Prostate gland (tissue), 2 donors: Measurements from ENCODE around the gene TOPAZ1. TPM values are rescaled to one million over a fixed set of nuclear protein-coding genes. Genes with fewer than 3 reads are reported as not detected.
A peak's percentile ranks its signal among the peaks of the same experiment; 100 is the strongest.

Experiments used
- DNase-seq: peaks from one replicate; pipeline ENCODE4 v3.0.0-alpha.2; 2019; ENCODE audit warnings: low spot score
- H3K27ac ChIP-seq, 2 donors: fragments of 200-600 bp; sonication (generic); 2 replicates each; pipeline ENCODE4 v1.5.1; 2017 to 2019
- H3K27me3 ChIP-seq: fragments of 200-600 bp; sonication (generic); replicated peaks from 2 replicates; pipeline ENCODE4 v1.5.1; 2019; ENCODE audit not compliant: insufficient read depth
- H3K36me3 ChIP-seq, 2 donors: fragments of 200-600 bp; sonication (generic); 1 replicate in 1 of 2; 2 replicates in 1 of 2; pipeline versions ENCODE4 v1.5.1 to v1.8.1; 2017 to 2019
- H3K4me1 ChIP-seq: fragments of 200-600 bp; sonication (generic); replicated peaks from 2 replicates; pipeline ENCODE4 v1.5.1; 2019
- H3K4me3 ChIP-seq, 2 donors: fragments of 200-600 bp; sonication (generic); 2 replicates each; pipeline ENCODE4 v1.5.1; 2017 to 2019
- H3K9me3 ChIP-seq: fragments of 200-600 bp; sonication (generic); 2 replicates; pipeline ENCODE4 v1.5.1; 2017
- CTCF ChIP-seq, 4 experiments: fragments of 200-600 bp in 2 of 4; fragments of 450-650 bp in 2 of 4; sonication (generic) in 2 of 4; IDR thresholded peaks; 1 replicate in 3 of 4; 2 replicates in 1 of 4; pipeline ENCODE4 v1.5.1; 2016 to 2019; ENCODE audit warnings: antibody characterized with exemption in 4 of 4, mild to moderate bottlenecking in 2 of 4, moderate library complexity in 2 of 4
- POLR2A ChIP-seq: fragments of 450-650 bp; IDR thresholded peaks from one replicate; pipeline ENCODE4 v1.6.1; 2016; ENCODE audit warnings: antibody characterized with exemption, mild to moderate bottlenecking
- POLR2AphosphoS5 ChIP-seq: sonication (generic); formaldehyde crosslinking; IDR thresholded peaks from one replicate; pipeline ENCODE4 v1.6.1; 2017; ENCODE audit warnings: antibody characterized with exemption
- WGBS: methylation state at CpG from one replicate; pipeline ENCODE4 v1.1.5; 2018; 5-methylcytosine and 5-hydroxymethylcytosine counted together
- intact Hi-C: fragments of 100-400 bp; cut with DNase I; formaldehyde crosslinking; loops from one replicate; pipeline ENCODE4 v1.14.2; 2022
- total RNA-seq, 2 donors: library from RNA; depleted of rRNA; stranded (reverse); fragments of >200 nt; gene quantifications; one replicate each; pipeline ENCODE4 v1.1.0, GENCODE V29; 2016

Gene TOPAZ1
- total RNA-seq, 2 donors from 2014 or later, result 3.4 TPM; not detected in 1

GRCh38 chr3:44318891-44319311 lies 77.2 kb downstream of the TOPAZ1 start:
- H3K4me3 ChIP-seq, result no peak overlapping the region
- H3K27me3 ChIP-seq, result no peaks in the 10 kb centered on the region
- peaks cover 5% of the 10 kb centered on the region for H3K4me1 ChIP-seq
- no peaks in the 10 kb centered on the region for H3K36me3 ChIP-seq
- H3K9me3 ChIP-seq, result no peaks in the 10 kb centered on the region
- DNase-seq, result no peak
- no peak for TF ChIP-seq CTCF (IDR thresholded peaks at IDR 0.05)
- TF ChIP-seq POLR2AphosphoS5, result no peak
- TF ChIP-seq POLR2A, result no peak
- intact Hi-C loops, result no loop called here
- 53% methylated on average over 8 of the region's 8 CpGs for WGBS
- H3K27ac ChIP-seq, result no peak overlapping the region

- Histone ChIP-seq H3K27me3 (no peaks in the 10 kb centered on the region), H3K4me1 (peaks cover 5% of the 10 kb centered on the region), H3K4me3 (no peak overlapping the region), H3K27ac (no peak overlapping the region), H3K36me3 (no peaks in the 10 kb centered on the region), H3K9me3 (no peaks in the 10 kb centered on the region)
- 30% methylated on average over 3 of the region's 3 CpGs for WGBS
- intact Hi-C loops, result loop anchor here (10.0 kb wide), 2 partner anchors 393 to 593 kb away; partner anchors contain the start of gene ZNF502
- TF ChIP-seq POLR2AphosphoS5 (peak; percentile 10), POLR2A (no peak)
- DNase-seq, result no peak
These were observed 79.6 kb downstream of the TOPAZ1 start for GRCh38 chr3:44321335-44321734.

GRCh38 chr3:44323341-44323955 lies 81.8 kb downstream of the TOPAZ1 start:
- peak; percentile 71 for DNase-seq
- Histone ChIP-seq H3K27ac (no peak overlapping the region), H3K4me1 (peaks cover 5% of the 10 kb centered on the region), H3K27me3 (no peaks in the 10 kb centered on the region), H3K9me3 (no peaks in the 10 kb centered on the region), H3K36me3 (no peaks in the 10 kb centered on the region), H3K4me3 (no peak overlapping the region)
- TF ChIP-seq POLR2A, result no peak
- TF ChIP-seq POLR2AphosphoS5, result peak; percentile 74
- peak; percentile 68 to 81 (median 74) for TF ChIP-seq CTCF (IDR thresholded peaks at IDR 0.05)
- intact Hi-C loops, result loop anchor here (10.0 kb wide), 2 partner anchors 391 to 591 kb away; partner anchors contain the start of gene ZNF502
- 4% methylated on average over 4 of the region's 4 CpGs for WGBS

GRCh38 chr3:44324584-44324983 lies 82.9 kb downstream of the TOPAZ1 start:
- Histone ChIP-seq H3K4me1 (peaks cover 5% of the 10 kb centered on the region), H3K36me3 (no peaks in the 10 kb centered on the region), H3K27ac (no peak overlapping the region), H3K27me3 (no peaks in the 10 kb centered on the region), H3K9me3 (no peaks in the 10 kb centered on the region), H3K4me3 (no peak overlapping the region)
- no peak for DNase-seq
- TF ChIP-seq POLR2A (no peak), CTCF (IDR thresholded peaks at IDR 0.05) (no peak), POLR2AphosphoS5 (no peak)
- intact Hi-C loops, result loop anchor here (10.0 kb wide), 2 partner anchors 390 to 590 kb away; partner anchors contain the start of gene ZNF502

- H3K27me3 ChIP-seq, result no peaks in the 10 kb centered on the region
- H3K27ac ChIP-seq, result no peak overlapping the region
- no peaks in the 10 kb centered on the region for H3K9me3 ChIP-seq
- TF ChIP-seq POLR2AphosphoS5, result no peak
- no peak for TF ChIP-seq POLR2A
- intact Hi-C loops, result loop anchor here (10.0 kb wide), 2 partner anchors 389 to 589 kb away; partner anchors contain the start of gene ZNF502
- 70% methylated on average over 2 of the region's 2 CpGs for WGBS
- DNase-seq, result no peak
- H3K36me3 ChIP-seq, result no peaks in the 10 kb centered on the region
- H3K4me3 ChIP-seq, result no peak overlapping the region
- peaks cover 5% of the 10 kb centered on the region for H3K4me1 ChIP-seq
These were observed 84.3 kb downstream of the TOPAZ1 start for GRCh38 chr3:44326019-44326418.

GRCh38 chr3:44326515-44326914 lies 84.8 kb downstream of the TOPAZ1 start:
- H3K36me3 ChIP-seq, result no peaks in the 10 kb centered on the region
- intact Hi-C loops, result loop anchor here (10.0 kb wide), 2 partner anchors 388 to 588 kb away; partner anchors contain the start of gene ZNF502
- no peaks in the 10 kb centered on the region for H3K9me3 ChIP-seq
- H3K4me1 ChIP-seq, result peaks cover 5% of the 10 kb centered on the region
- 57% methylated on average over 3 of the region's 3 CpGs for WGBS
- no peak for DNase-seq
- H3K27me3 ChIP-seq, result no peaks in the 10 kb centered on the region
- TF ChIP-seq CTCF (IDR thresholded peaks at IDR 0.05), result no peak
- TF ChIP-seq POLR2AphosphoS5, result no peak
- TF ChIP-seq POLR2A, result no peak
- H3K27ac ChIP-seq, result no peak overlapping the region
- no peak overlapping the region for H3K4me3 ChIP-seq
